GM19193 (cell line): Measurements from ENCODE around the gene MCM3AP.

Source experiments
- POLR2A ChIP-seq: IDR thresholded peaks from 4 replicates; pipeline ENCODE4 v1.6.1; 2011; ENCODE audit not compliant: insufficient read depth, insufficient read length; ENCODE audit errors: extremely low read depth

Gene MCM3AP

GRCh38 chr21:46243325-46243724, 42.1 kb downstream of the MCM3AP start:
- no peak for TF ChIP-seq POLR2A

- TF ChIP-seq POLR2A: no peak
Observed at GRCh38 chr21:46239817-46240325, 45.5 kb downstream of the MCM3AP start.

GRCh38 chr21:46237474-46237873, 47.9 kb downstream of the MCM3AP start:
- no peak for TF ChIP-seq POLR2A

GRCh38 chr21:46234436-46234950, 50.9 kb downstream of the MCM3AP start:
- no peak for TF ChIP-seq POLR2A

GRCh38 chr21:46229923-46230260, 55.5 kb downstream of the MCM3AP start:
- no peak for TF ChIP-seq POLR2A

GRCh38 chr21:46229133-46229922, 56.1 kb downstream of the MCM3AP start:
- peak; percentile 24 for TF ChIP-seq POLR2A

- peak; percentile 68 for TF ChIP-seq POLR2A
Observed at GRCh38 chr21:46228345-46229051, 56.9 kb downstream of the MCM3AP start, which contains the start of gene LSS. LSS (minus strand) TSS chr21:46228774; CDS start chr21:46228745, 29 bp downstream.

GRCh38 chr21:46227811-46228344, 57.5 kb downstream of the MCM3AP start:
- no peak for TF ChIP-seq POLR2A

GRCh38 chr21:46226920-46227599, 58.4 kb downstream of the MCM3AP start:
- TF ChIP-seq POLR2A: no peak

GRCh38 chr21:46226146-46226545, 59.3 kb downstream of the MCM3AP start:
- TF ChIP-seq POLR2A: no peak

- TF ChIP-seq POLR2A: no peak
Observed at GRCh38 chr21:46223217-46223616, 62.2 kb downstream of the MCM3AP start.

- TF ChIP-seq POLR2A: no peak
Observed at GRCh38 chr21:46222436-46223116, 62.8 kb downstream of the MCM3AP start.

GRCh38 chr21:46221664-46222435, 63.6 kb downstream of the MCM3AP start:
- TF ChIP-seq POLR2A: no peak
